Glomerular endothelial cell (primary cell): ENCODE data around the gene SEMA6D. TPM values are rescaled to one million over a fixed set of nuclear protein-coding genes. Genes with fewer than 3 reads are reported as not detected.

Experiments
- DNase-seq: peaks from one replicate; pipeline ENCODE4 v3.0.0-alpha.2; 2011; ENCODE audit warnings: low read depth, low spot score; ENCODE audit errors: extremely low read depth
- total RNA-seq: library from RNA; depleted of rRNA; stranded (reverse); fragments of >200 nt; gene quantifications from 2 replicates; pipeline ENCODE4 v1.2.3, GENCODE V29; 2015

SEMA6D gene
- total RNA-seq, 1 donor from 2014 or later = 5.6 TPM

DNA sequence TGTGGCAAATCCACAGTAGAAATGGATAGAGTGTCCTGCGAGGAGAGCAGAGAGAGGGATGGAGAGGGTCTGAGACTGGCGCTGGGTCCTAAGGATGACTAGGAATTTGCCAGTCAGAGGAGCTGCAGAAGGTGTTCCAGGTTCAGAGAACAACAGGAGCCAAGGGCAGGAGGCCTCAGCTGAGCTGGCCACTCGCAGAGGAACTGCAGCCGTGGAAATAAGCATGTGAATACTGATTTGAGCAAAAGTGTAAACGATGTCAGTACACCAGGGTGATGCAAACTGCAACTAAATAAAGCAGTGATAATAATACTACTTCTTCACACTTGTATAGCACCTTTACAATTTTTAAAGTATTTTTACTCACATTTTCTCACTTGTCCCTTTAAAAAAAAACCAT is 24.6 kb downstream of the SEMA6D start:
- DNase-seq = no peak

DNA sequence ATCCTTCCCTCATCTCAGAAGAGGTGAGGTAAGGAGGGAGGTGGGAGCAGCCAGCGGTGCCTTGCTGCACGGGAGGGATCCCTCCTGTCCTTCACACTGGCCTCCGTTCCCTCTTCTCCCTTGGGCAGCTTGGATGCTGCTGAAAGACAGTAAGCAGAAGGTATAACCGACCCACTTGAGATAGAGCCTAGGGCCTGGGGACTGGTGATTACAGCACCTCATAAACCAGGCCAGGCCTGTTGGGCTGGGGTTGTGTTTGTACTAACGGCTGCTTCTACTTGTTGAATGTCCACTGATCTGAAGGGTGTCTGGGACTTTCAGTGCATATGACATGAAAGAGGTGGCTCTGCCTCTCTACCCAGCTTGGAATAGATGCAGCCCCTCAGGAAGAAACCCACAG is 25.0 kb downstream of the SEMA6D start:
- DNase-seq = no peak

GRCh38 chr15:47742742-47743141 is 25.4 kb downstream of the SEMA6D start:
- DNase-seq = no peak

- no peak for DNase-seq
Measured at GRCh38 chr15:47743385-47743784, 26.1 kb downstream of the SEMA6D start.

GRCh38 chr15:47743886-47744285 is 26.6 kb downstream of the SEMA6D start:
- DNase-seq = no peak

DNA sequence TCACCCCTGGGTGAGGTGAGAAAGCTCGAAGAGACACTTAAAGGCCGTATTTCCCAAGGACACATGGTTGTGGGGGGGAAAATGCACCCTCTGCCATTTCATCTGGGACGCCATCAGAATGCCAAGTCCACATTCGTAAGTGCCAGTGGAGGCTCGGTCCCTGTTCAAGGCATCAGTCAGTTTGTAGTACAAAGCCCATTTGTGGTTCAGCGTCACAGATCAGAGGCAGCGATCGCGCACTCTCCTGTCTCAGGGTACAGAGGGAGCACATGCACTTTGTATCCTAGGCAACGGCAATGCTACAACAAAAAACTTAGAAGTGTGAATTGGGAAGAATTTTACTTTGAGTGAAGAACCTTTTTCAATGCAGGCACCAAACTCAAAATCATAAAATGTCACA is 27.2 kb downstream of the SEMA6D start:
- DNase-seq = no peak

GRCh38 chr15:47744973-47745372 is 27.7 kb downstream of the SEMA6D start:
- no peak for DNase-seq

DNA sequence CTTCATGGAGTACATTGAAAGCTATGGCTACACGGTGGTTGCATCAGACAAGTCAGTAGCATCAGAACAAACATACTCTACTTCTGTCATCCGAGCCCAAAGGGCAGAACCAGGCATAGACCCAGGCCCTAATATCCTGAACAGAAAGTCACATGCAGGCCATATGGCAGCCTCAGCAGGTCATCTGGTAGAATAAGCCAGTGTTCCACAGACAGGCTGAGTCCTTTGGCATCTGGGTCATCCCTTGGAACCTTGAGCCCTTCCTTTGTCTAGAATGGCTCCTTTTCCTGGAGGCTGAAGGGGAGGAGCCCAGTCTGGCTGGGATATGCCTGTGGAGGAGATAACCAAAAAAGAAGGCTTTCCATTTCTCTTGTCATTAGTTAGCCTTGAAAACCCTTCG is 29.2 kb downstream of the SEMA6D start:
- no peak for DNase-seq

DNA sequence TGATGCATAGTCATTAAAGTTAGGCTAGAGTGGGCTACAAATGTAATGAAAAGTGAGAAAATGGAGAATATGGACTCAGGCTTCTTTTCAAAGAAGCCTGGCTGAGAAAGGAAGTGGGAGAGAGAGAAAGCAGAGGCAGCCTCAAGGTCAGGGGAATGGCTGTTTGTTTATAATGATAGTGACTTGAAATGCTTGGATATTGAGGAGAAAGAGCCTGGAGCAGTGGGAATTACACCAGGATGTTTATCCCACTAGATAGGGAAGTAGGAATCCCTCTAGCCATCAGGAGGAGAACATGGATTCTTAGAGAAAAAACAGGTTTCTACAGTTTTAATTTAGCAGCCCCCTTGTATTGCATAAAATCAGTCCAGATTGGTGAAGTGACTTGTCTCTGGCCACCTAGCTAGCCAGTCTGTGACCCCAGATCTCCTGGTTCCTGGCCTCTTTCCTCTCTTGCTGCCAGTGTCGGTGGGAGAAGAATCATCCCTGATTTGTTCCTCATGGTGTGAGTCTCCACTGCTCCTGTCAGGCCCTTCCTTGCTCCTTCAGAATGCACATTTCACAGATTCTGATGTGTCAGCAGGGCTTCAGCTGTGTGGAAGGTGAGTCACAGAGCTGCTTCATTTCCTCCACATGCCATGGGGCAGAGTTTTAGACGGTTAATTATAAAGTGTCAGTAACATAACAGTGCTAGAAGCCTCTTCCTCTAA is 32.9 kb downstream of the SEMA6D start:
- peak; percentile 48 for DNase-seq

DNA sequence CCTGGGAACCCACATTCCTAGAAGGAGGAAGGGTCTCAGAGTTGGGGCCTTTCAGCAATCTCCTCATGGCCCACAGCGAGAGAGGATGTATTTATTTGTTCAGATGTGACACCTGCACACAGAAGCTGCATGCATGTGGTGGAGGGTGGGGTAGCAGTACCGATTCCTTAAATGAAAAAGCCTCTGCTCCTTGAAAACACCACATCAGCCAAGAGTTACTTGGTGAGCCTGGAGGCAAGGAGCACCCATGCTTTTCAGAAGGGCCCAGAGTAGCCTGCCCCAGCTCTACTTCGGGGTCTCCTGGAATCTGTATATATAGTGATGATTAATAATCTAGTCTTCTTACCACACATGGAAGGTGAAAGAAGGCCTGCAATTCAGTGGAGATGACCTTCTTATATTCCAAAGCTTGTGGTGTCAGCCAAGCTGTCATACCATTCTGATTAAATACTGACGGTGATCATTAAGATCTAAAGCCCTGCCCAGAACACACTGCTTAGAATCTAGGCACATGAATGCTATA is 33.5 kb downstream of the SEMA6D start:
- no peak for DNase-seq

DNA sequence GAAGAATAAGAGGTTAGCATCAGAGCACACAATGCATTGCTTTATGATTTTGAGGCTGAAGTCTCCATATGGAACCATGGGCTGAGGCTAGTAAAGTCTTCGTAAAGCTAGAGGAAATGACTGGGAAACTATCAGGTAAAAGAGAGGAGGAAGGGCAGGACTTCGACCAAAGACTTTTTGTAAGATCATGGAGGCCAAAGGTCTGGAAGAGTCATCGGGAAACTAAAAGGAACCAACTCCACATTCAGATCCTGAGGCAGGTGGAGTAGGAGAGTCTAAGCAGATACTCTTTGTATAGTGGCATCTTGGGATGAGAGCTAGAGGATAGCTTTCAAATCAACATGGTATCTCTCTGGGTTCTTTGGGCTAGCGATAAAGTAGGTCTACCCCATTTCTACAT is 36.3 kb downstream of the SEMA6D start:
- no peak for DNase-seq

- DNase-seq = no peak
Measured at GRCh38 chr15:47754312-47754711, 37.0 kb downstream of the SEMA6D start.

- no peak for DNase-seq
Measured at GRCh38 chr15:47755941-47756340, 38.6 kb downstream of the SEMA6D start.

- no peak for DNase-seq
Measured at GRCh38 chr15:47756872-47757271, 39.6 kb downstream of the SEMA6D start.

DNA sequence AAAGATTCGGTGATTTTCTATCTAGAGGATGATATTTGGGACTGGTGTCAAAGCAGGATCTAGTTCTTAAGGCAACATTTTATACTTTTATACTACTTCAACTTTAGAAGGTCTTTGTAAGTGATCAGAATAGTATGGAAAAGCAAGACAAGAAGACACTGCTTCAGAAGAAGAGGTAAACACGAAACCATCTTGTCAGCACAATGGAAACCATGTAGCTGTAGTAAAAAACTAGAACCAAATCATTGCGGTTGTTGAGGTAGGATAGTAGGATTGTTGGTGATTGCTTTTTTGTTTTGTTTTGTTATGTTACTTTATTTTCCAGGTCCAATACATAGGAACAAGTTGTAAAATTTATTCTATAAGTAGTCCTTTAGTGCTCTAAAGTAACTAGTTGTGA is 40.0 kb downstream of the SEMA6D start:
- DNase-seq = no peak

DNA sequence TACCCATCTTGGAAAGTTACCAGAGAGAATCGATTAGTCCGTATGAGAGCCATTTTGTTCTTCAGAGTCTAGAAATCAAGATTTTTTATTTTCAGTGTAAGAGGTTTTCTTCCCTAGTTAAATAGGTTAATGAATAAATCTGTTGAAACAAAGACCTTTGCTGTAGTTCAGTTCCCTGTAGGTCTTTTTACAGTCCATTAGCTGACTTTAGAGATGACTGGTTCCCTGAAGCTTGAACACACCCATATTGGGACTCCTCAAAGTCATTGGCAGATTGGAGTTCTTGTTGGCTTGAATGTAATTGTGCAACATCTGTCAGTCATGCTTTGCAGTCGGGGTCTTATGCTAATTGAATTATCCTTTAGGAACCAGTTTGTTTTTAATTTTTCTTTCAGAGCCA is 45.3 kb downstream of the SEMA6D start:
- DNase-seq = no peak

DNA sequence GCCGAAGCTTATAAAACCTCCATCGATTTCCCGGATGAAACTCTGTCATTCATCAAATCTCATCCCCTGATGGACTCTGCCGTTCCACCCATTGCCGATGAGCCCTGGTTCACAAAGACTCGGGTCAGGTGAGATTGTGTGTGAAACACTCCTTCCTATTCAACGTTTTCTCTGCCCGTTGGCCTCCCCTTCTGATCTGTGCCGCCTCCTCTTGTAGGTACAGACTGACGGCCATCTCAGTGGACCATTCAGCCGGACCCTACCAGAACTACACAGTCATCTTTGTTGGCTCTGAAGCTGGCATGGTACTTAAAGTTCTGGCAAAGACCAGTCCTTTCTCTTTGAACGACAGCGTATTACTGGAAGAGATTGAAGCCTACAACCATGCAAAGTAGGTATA is 47.4 kb downstream of the SEMA6D start:
- DNase-seq = no peak

DNA sequence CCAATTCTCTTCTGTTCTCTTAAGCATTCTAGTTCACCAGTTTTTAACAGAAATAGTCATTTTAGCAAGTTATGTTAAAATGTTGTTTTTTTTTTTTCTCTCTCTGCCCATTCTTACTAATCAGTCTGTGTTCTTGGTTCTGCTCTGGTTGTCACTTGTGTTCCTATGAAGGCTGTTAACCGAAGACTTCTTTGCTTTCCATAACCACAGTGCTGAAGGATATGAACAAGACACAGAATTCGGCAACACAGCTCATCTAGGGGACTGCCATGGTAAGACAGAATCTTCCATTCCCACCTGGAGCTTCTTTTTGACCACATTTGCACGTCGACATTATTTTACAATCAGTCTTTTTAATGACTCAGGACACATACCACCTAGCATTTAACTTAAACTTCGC is 49.1 kb downstream of the SEMA6D start:
- no peak for DNase-seq

DNA sequence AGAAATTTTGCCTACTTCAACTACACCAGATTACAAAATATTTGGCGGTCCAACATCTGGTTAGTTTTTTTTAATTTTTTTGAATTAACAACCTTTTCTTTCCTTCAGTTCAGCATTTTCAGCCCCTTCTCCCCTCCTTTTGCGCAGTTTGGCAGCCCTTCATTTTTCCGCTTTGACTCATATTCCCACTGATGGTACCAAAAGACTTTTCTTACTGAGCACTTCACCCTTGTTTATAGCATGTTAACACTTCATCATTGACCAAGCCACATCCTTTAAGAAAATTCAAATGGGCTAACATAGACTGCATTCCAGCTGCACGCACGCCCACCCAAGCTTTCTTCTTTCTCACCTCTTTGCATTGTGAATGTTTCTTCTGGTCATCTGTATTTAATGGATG is 49.7 kb downstream of the SEMA6D start:
- DNase-seq = no peak

GRCh38 chr15:47768735-47769134 is 51.4 kb downstream of the SEMA6D start:
- DNase-seq = no peak

- DNase-seq = no peak
Measured at GRCh38 chr15:47769166-47769565, 51.9 kb downstream of the SEMA6D start.

DNA sequence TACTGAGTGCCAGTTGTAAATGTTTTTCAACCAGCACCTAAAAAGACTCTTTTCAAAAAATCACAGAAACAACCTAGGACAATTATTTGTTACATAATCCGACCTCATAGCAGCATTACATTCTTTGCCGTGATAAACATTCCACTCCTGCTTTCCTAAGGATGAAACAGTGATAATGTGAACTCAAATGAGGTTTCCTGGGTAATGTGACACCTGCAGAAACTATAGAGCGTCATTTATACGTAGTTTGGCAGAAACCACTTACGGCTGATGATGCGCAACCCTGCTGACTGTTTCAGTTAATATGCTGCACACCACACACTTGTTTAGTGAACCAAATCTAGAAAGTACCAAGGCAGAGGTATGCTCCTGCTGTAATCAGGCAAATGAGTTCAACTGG is 55.8 kb downstream of the SEMA6D start:
- no peak for DNase-seq

DNA sequence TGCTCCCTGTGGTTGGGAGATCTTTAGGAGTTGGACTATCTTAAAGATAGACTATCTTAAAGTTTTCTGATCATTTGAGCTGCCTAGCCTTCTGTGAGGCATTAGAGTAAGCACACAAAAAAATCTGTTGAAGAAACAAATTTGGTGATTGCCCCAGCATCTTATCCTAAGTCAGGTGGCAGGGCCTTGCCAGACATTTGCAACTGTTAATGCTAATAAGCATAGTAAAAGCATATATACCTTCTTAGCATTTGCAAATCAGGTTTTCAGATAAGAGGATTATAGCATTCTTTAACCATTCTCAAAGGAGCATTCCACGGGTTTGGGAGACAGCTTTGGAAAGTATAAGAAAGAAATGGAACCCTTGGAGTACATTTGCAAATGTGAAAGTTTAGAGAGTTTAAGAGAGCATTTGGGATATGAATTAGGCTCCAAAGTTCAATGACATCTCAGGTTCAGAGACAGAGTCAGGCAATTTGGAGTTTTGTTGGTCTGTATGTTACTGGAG is 61.0 kb downstream of the SEMA6D start:
- DNase-seq = no peak
